ENCODE measurements around the gene SH2D6. TPM values are rescaled to one million over a fixed set of nuclear protein-coding genes. Genes with fewer than 3 reads are reported as not detected.
A peak's percentile ranks its signal among the peaks of the same experiment; 100 is the strongest.

The SH2D6 gene
- total and polyA plus RNA-seq, 8 donors, result 1.1 to 14.5 (median 2.2) TPM; not detected in 2

DNA sequence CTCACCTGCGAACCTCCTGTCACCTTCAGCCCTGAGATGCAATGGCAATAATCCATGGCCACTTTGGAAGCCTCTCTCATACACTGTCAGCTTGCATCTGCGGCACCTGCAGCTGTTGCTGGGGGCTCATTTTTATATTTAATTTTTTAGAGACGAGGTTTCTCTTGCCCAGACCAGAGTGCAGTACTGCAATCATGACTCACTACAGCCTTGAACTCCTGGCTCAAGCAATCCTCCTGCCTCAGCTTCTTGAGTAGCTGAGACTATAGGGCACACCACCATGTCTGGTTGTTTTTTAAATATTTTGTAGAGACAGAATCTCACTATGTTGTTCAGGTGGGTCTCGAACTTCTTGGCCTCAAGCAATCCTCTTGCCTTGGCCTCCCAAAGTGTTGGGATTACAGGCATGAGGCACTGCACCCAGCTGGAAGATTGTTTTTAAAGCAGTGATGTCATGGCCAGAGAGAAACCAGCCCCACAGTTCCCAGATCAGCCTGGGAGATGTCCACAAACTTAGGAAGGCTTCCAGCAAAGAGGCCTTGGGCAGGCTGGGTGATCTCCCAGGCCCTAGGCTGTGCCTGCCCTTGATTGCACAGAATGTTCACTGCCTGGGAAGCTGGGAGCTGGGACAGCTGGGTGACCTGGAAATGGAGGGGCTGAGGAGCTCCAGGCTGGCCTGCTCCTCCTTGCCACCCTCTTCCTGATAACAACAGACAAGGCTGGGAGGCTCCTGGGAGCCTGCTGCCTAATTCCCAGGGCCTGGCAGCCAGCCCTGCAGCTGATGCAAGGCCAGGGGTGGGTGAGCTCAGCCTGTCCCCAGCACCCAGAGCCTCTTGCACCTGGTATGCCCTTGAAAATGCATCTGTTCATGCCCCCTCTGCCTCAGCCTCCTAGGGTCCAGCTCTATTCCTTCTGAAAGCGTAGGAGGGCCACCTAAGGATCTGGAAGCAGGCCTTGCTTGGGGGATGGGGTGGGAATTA lies 27.1 kb downstream of the SH2D6 start:
- H3K27me3 ChIP-seq, result no peaks in the 10 kb centered on the region
- H3K4me3 ChIP-seq, result no peak overlapping the region
- 92 to 95% (median 93%) methylated on average over 4 to 5 of the region's 5 CpGs for WGBS, 5 donors
- peaks cover 10 to 24% (median 18%) of the 10 kb centered on the region in 4 donors for H3K4me1 ChIP-seq
- H3K36me3 ChIP-seq, result no peaks in the 10 kb centered on the region
- intact Hi-C loops (cut with DNase I; ENCODE audit: low total_unique reads), result no loop called here
- H3K9me3 ChIP-seq, result no peaks in the 10 kb centered on the region
- no peak for TF ChIP-seq EP300 (IDR thresholded peaks at IDR 0.05)
- peak in 2 of 3 donors; percentile 16 to 18 for TF ChIP-seq POLR2AphosphoS5 (IDR thresholded peaks at IDR 0.05)
- TF ChIP-seq POLR2A (IDR thresholded peaks at IDR 0.05), result no peak
- peak overlapping the region; percentile 40 to 73 (median 64) for H3K27ac ChIP-seq
- peak in 1 of 2 donors; percentile 55 for DNase-seq

DNA sequence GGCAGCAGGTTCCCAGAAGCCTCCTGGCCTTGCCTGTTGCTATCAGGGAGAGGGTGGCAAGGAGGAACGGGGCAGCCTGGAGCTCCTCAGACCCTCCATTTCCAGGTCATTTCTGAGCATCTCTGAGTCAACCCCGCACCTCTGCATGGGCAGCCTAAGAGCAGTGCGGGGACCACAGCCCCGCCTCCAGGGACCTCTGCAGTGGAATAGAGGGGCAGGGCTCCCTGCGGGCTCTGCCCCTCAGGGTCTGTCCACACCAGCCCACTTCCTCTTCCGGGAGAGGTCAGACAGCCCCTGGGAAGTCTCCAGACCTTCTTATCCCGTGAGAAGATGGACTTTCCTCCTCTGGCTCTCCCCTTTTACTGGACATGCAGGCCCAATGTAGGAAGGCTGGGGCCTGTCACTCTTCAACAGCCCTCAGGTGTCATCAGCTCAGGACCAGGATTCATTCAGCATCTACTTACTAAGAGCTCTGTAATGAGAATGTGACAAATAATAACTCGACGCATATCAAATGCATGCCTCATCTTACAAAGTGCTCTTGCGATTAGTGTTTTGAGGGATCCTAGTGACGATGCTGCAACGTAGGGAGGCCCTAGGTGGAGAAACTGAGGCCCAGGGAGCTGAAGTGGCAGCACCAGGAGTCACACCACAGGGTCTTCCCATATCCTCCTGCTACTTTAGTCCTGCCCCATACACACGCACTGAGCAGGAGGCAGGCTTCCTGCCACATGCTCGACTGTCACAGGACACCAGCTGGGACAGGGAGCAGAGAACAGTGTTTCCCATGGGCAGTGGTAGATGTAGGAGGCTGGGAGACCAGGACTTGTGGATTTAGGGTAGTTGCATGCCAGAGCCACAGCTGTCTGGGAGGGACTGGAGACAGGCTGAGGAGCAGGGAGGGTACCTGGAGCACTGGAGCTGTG lies 28.0 kb downstream of the SH2D6 start:
- WGBS, 5 donors, result 66 to 86% (median 77%) methylated on average over 13 to 14 of the region's 14 CpGs
- Histone ChIP-seq H3K9me3 (no peaks in the 10 kb centered on the region), H3K36me3 (no peaks in the 10 kb centered on the region), H3K27ac (peak overlapping the region; percentile 40 to 73 (median 64)), H3K27me3 (no peaks in the 10 kb centered on the region), H3K4me1 (peaks cover 10 to 24% (median 18%) of the 10 kb centered on the region in 4 donors), H3K4me3 (no peak overlapping the region)
- intact Hi-C loops (cut with DNase I; ENCODE audit: low total_unique reads), result no loop called here
- TF ChIP-seq POLR2AphosphoS5 (IDR thresholded peaks at IDR 0.05), result no peak
- no peak for DNase-seq

DNA sequence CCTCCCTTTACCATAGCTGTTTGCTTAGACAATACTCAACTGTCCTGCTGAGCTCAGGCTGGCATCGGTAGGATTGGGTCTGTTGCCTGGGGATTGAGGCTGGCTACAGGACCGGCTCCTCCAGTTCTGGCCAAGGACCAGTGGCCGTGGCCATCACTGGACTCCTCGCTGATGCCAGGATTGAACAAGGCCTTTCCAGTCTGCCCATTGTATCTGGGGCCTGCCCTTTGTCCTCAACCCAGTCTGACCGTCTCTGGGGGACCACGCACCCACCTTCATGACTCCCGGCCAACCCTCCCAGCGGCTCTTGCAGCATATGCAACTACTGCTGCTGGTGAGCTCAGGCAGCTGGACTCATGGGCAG lies 28.7 kb downstream of the SH2D6 start:
- DNase-seq, result no peak
- H3K4me1 ChIP-seq, result peaks cover 10 to 24% (median 18%) of the 10 kb centered on the region in 4 donors
- H3K4me3 ChIP-seq, result no peak overlapping the region
- H3K27me3 ChIP-seq, result no peaks in the 10 kb centered on the region
- 77 to 95% (median 83%) methylated on average over 8 of the region's 8 CpGs for WGBS, 5 donors
- H3K27ac ChIP-seq, result peak overlapping the region in 1 of 5 donors; percentile 73
- no peaks in the 10 kb centered on the region for H3K9me3 ChIP-seq
- intact Hi-C loops (cut with DNase I; ENCODE audit: low total_unique reads), result no loop called here
- TF ChIP-seq POLR2A (IDR thresholded peaks at IDR 0.05) (no peak), EP300 (IDR thresholded peaks at IDR 0.05) (no peak), POLR2AphosphoS5 (IDR thresholded peaks at IDR 0.05) (no peak)
- TF ChIP-seq, protein P1, sequence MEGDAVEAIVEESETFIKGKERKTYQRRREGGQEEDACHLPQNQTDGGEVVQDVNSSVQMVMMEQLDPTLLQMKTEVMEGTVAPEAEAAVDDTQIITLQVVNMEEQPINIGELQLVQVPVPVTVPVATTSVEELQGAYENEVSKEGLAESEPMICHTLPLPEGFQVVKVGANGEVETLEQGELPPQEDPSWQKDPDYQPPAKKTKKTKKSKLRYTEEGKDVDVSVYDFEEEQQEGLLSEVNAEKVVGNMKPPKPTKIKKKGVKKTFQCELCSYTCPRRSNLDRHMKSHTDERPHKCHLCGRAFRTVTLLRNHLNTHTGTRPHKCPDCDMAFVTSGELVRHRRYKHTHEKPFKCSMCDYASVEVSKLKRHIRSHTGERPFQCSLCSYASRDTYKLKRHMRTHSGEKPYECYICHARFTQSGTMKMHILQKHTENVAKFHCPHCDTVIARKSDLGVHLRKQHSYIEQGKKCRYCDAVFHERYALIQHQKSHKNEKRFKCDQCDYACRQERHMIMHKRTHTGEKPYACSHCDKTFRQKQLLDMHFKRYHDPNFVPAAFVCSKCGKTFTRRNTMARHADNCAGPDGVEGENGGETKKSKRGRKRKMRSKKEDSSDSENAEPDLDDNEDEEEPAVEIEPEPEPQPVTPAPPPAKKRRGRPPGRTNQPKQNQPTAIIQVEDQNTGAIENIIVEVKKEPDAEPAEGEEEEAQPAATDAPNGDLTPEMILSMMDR (IDR thresholded peaks at IDR 0.05), result no peak
- H3K36me3 ChIP-seq, result no peaks in the 10 kb centered on the region

DNA sequence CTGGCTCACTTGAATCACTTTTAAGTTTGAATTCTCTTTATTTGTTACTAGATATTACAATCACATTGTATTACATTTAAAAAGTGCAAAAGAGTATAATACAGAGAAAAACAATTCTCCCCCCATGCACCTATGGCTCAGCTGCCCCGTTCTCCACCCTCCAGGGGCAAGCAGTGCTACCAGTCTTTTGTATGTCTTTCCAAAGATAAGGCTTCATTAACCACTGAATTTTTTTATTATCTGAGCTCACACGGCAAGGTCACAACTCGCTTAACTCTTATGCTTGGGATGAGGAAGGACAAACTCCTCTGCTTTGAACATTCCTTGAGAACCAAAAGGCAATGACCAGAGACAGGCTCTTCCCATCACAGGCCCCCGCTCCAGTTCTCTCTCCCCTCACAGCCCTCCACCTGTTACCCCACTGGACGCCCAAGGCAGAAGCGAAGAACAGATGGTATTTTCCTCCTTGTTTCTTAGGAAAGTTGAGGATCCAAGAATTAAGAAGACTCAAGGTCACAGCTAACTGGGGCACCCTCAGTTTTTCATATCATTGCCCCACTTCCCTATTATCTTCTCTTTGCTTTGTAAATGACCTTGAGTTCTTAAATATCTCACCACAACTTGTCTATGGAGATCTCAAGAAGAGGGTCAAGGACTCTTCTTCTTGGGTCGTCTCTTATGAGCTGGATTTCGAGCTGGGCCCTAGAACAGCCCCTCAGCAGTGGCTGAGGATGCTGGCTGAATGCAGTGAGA lies 30.1 kb downstream of the SH2D6 start:
- peaks cover 10 to 24% (median 20%) of the 10 kb centered on the region in 4 donors for H3K4me1 ChIP-seq
- no peak overlapping the region for H3K4me3 ChIP-seq
- H3K27me3 ChIP-seq, result no peaks in the 10 kb centered on the region
- TF ChIP-seq EP300 (IDR thresholded peaks at IDR 0.05) (no peak), POLR2A (IDR thresholded peaks at IDR 0.05) (no peak), POLR2AphosphoS5 (IDR thresholded peaks at IDR 0.05) (no peak)
- TF ChIP-seq, protein P1 (IDR thresholded peaks at IDR 0.05), result no peak
- intact Hi-C loops (cut with DNase I; ENCODE audit: low total_unique reads), result no loop called here
- DNase-seq, result no peak
- no peaks in the 10 kb centered on the region for H3K9me3 ChIP-seq
- no peak overlapping the region for H3K27ac ChIP-seq
- no peaks in the 10 kb centered on the region for H3K36me3 ChIP-seq
- WGBS, 5 donors, result 69 to 89% (median 74%) methylated on average over 8 of the region's 8 CpGs
